ENCODE measurements around the gene FAM114A1.

GRCh38 chr4:38976308-38976707, 108.7 kb downstream of the FAM114A1 start:
- TF ChIP-seq, protein P1, sequence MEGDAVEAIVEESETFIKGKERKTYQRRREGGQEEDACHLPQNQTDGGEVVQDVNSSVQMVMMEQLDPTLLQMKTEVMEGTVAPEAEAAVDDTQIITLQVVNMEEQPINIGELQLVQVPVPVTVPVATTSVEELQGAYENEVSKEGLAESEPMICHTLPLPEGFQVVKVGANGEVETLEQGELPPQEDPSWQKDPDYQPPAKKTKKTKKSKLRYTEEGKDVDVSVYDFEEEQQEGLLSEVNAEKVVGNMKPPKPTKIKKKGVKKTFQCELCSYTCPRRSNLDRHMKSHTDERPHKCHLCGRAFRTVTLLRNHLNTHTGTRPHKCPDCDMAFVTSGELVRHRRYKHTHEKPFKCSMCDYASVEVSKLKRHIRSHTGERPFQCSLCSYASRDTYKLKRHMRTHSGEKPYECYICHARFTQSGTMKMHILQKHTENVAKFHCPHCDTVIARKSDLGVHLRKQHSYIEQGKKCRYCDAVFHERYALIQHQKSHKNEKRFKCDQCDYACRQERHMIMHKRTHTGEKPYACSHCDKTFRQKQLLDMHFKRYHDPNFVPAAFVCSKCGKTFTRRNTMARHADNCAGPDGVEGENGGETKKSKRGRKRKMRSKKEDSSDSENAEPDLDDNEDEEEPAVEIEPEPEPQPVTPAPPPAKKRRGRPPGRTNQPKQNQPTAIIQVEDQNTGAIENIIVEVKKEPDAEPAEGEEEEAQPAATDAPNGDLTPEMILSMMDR (IDR thresholded peaks at IDR 0.05; ENCODE audit: control extremely low read depth in 1 of 3, insufficient read depth in 1 of 3, low read depth in 1 of 3, low read length in 3 of 3): no peak
- no peak for TF ChIP-seq MAX (IDR thresholded peaks at IDR 0.05)
- no peak for TF ChIP-seq JUND (IDR thresholded peaks at IDR 0.05; ENCODE audit: low read length)
- TF ChIP-seq, protein P2, sequence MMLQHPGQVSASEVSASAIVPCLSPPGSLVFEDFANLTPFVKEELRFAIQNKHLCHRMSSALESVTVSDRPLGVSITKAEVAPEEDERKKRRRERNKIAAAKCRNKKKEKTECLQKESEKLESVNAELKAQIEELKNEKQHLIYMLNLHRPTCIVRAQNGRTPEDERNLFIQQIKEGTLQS (IDR thresholded peaks at IDR 0.05; ENCODE audit: insufficient read depth, low read depth, low read length): no peak
- no peak for TF ChIP-seq EP300 (IDR thresholded peaks at IDR 0.05; ENCODE audit: borderline replicate concordance in 1 of 2, low read depth in 2 of 2, low read length in 2 of 2)
- no peak for TF ChIP-seq RNF2 (IDR thresholded peaks at IDR 0.05; ENCODE audit: borderline replicate concordance, low read depth, low read length, missing control alignments, poor library complexity, severe bottlenecking)
- no peak for TF ChIP-seq POLR2A (IDR thresholded peaks at IDR 0.05; ENCODE audit: control extremely low read depth in 1 of 2, low read depth in 2 of 2, low read length in 2 of 2)
- no peak for TF ChIP-seq BACH1 (IDR thresholded peaks at IDR 0.05; ENCODE audit: low read length)
- TF ChIP-seq ZNF274 (IDR thresholded peaks at IDR 0.05; ENCODE audit: borderline replicate concordance, extremely low read depth, low read length): no peak
- TF ChIP-seq NANOG (IDR thresholded peaks at IDR 0.05; ENCODE audit: insufficient read depth, low read depth, low read length, poor library complexity, severe bottlenecking): no peak
- TF ChIP-seq POLR2AphosphoS5 (IDR thresholded peaks at IDR 0.05; ENCODE audit: low read depth, low read length): no peak
- no peak for TF ChIP-seq CHD1 (IDR thresholded peaks at IDR 0.05; ENCODE audit: low read depth, low read length)
- TF ChIP-seq CHD2 (IDR thresholded peaks at IDR 0.05; ENCODE audit: low read length): no peak
- no peak for TF ChIP-seq RAD21 (IDR thresholded peaks at IDR 0.05 in 1 of 2, conservative IDR thresholded peaks at IDR 0.05 in 1 of 2; ENCODE audit: low read depth in 2 of 2, low read length in 2 of 2)

Measured in H1 (cell line).